ENCODE data around the gene LRRC66.

The LRRC66 gene

DNA sequence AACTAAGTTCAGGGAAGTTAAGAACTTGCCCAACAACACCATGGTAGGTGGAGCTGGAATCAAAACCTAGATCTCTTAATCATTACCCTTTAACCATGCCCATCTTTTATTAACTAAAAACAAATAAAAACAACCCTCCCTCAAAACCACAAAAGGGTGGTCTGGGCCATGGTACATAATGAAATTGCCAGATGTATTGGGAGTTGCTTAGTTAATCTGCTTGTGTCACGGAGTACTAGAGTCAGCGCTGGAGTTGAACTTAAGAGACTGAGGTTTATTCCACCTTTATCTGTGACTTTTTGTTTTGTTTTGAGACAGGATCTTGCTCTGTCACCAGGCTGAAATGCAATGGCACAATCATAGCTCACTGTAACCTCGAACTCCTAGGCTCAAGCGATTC lies 13.3 kb downstream of the LRRC66 start:
- no peak for DNase-seq

DNA sequence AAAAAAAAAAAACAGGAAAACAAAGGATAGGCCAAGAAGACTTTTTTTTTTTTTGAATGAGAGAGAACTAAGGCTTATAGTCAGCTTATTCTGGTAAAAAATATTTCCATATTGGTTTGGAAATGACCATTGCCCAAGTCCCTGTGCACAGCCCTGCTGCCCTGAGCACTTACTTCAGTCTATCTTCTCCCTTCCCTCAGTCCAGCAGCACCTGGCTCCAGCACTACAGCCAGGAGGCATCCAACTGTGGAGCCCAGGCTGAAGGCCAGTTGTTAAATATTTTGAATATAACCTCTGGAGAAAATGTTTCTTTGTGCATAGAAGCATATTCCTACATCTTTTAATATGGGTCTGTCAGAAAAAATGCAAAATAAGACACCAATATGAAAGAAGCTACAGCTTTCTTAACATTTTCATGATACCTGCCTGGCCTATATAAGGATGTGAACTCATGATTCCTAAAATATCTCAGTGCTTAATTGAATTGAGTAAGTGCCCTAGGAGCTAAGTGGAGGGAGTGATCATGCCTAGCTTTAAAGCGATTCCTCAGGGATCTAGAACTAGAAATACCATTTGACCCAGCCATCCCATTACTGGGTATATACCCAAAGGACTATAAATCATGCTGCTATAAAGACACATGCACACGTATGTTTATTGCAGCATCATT lies 14.4 kb downstream of the LRRC66 start:
- DNase-seq = no peak

DNA sequence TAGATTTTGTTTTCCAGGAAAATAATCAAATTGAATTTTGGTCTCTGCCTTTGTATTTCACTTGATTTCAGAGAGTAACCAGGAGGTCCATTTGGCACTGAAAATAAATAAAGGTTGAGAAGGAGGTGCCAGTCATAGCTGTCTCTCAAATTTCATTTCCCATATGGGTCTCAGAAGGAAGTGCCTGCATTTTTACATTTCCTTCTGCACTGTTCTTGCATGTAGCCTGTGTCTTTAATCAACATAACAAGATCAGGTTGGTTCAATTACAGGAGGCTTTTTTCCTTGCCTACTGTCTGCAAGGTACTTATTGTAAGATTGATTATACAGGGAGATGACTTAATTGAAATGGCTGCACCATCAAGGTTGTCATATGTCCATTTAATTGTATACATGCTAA lies 15.7 kb downstream of the LRRC66 start:
- no peak for DNase-seq

DNA sequence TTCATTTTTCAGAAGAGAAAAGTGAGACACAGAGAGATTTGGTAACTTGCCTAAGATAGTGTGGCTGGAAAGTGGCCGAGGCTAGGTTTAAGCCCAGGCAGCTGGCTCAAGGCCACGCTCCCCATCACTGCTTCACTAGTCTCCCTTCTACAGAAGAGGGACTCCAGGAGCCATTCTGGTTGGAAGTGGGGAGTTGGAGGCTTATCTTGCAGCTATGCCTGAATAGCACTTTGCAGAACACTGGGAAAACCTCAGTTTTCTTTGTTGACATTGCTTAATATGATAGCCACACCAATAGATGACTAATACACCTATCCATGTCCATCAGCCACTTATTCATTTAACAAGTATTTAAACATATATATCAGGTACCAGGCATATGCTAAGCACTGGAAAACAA lies 18.5 kb downstream of the LRRC66 start:
- DNase-seq = no peak

- no peak for DNase-seq
Observed at GRCh38 chr4:51999250-51999649, 20.9 kb downstream of the LRRC66 start.

DNA sequence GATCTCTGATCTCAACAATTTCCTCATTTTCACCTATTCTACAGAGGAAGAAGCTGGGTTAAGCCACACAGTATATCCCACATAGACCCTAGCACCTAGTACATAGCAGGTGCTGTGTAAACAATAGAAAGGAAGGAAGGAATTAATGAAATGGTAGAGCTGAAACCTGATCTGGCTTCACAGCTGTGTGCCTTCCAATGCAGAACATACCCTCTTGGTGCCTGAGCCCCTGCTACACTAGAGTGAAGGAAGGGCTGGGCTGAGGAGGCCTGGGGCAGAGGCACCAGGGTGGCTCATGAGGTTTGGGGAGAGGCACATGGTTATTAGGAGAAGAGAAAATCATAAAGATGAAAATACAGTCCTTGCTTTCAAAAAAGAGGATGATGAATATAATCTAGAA lies 21.3 kb downstream of the LRRC66 start:
- no peak for DNase-seq

DNA sequence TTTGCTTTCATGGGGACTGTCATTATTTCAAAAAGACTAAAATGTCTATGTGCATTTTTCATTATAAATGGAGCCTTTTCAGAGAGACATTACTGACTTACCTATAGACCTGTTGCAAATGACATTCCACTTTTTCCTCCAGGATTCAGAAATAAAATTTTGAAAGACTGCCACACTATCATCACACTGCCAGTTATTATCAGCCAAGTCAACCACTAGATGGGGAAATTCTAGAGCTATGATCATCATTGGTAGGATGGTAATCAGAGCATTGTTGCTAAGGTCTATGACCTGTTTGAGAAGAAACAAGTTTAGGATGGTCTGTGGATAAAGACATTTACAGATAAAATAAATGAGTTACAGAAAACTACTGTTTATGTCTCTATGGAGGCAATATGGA lies 22.5 kb downstream of the LRRC66 start:
- no peak for DNase-seq

DNA sequence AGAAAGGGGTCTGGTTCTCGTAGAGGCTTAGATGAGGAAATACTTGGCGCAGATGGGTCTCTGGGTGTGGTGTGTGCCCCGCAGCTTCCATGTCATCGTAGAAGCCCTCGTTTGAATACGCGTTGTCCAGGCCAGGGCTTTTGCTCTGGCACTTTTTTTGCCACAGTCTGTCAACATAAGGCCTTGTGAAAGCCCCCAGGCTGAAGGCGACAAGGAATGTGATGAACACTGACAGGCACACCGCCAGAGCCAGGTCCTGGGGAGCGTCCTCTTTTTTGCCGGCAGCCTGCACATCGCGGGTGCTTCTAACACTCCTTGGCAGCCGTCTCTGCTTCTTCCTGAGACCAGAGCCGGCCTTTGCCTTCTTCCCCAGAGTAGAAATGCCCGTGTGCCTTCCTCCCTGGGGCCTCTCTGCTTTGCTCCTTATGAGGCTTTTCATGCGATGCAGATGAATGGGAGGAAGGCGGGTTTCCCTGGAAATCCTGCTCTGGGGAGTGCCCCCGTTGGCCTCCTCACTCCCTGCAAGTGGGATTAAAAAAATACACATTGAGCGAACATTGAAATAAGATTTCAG lies 24.4 kb downstream of the LRRC66 start:
- no peak for DNase-seq

- DNase-seq = no peak
Observed at GRCh38 chr4:51965862-51966261, 54.3 kb downstream of the LRRC66 start.

DNA sequence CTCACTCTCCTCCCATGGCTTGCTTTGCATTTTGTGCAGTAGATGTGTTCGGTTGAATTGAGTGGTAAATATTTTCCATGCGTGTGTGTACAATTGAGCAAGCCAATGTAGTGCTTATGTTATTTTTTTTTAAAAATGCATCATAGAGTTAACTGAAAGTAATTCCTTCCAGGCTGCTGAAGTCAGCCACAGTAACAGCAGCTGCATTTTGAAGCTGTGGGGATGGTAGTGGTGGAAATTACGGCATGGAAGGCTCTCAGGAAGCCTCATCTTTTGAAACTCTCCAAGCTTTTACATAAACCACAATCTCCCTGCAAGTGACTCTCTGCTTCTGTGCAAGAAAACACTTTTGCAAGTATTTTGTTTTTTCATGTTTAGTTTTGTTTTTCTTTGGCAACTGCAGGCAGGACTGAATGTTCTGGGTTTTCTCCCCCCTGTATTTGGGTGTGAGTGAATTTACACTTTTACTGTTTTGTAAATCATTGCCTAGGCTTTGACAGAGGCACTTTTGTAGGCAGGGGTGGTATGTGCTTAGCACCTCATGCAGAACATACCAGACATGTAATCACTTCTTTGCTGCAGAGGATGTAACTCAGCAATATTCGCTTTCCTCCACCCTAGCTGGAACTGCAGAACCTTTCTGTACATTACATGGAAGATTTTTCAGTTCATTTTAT lies 56.2 kb downstream of the LRRC66 start:
- no peak for DNase-seq

DNA sequence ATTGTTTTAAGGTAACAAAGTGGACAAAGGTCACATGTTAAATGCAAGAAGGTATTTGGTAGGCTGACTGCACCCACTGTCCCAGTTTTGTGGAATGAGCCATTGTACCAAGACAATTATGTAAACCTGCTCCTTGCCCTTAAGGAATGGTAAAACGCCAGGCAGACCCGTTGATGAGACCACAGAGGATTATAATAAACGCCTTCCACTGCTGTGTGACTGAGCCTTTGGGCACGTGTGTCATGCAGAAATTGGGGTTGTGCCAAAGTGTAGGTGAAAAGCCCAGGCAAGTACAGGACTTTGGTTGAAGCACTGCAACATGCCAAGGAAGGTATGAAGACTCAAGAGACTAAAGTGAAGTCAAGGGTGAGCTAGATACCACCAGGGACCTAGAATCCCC lies 59.7 kb downstream of the LRRC66 start:
- DNase-seq = no peak

- DNase-seq = no peak
Observed at GRCh38 chr4:51958199-51958968, 61.8 kb downstream of the LRRC66 start.
